ENCODE measurements around the gene POU2F3. TPM values are rescaled to one million over a fixed set of nuclear protein-coding genes. Genes with fewer than 3 reads are reported as not detected.

POU2F3 gene
- total and polyA plus RNA-seq, 2 donors (not counting 1 experiment from before 2014, with no cell fraction given) = not detected

GRCh38 chr11:120198787-120199469 lies 41.0 kb upstream of the POU2F3 start:
- TF ChIP-seq EZH2 (IDR thresholded peaks at IDR 0.05; ENCODE audit: low read length, missing control alignments) (no peak), CTCF (conservative IDR thresholded peaks at IDR 0.05 in 1 of 2, IDR thresholded peaks at IDR 0.05 in 1 of 2; ENCODE audit: low read depth in 1 of 2, low read length in 2 of 2) (no peak)
- no peak for DNase-seq (ENCODE audit: low read depth in 2 of 2)

DNA sequence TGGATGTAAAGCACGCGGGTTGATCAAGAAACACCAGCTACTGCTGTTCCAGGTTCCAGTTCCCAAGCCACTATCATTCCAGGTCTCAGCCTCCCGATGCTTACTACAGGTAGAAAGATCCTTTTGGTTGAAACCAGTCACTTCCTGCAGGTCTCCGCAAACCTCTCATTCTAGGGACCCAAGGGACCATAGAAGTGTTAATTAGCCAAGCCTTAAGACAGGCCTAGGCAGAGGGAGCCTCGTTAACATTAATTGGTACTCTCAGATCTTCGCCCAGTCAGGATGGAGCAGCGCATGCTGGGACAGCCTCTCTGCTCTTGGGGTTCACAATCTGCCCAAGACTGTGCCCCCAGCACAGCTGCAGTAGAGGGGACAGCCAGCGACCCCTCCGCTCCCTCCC lies 40.3 kb upstream of the POU2F3 start:
- peaks cover 15% of the 10 kb centered on the region for H3K27me3 ChIP-seq (ENCODE audit: control insufficient read depth, insufficient read depth, low read length)
- no peak for DNase-seq (ENCODE audit: low read depth in 2 of 2)
- H3K4me1 ChIP-seq (ENCODE audit: control insufficient read depth, extremely low read depth, insufficient read depth, low read length) = no peaks in the 10 kb centered on the region
- no peaks in the 10 kb centered on the region for H3K79me2 ChIP-seq (ENCODE audit: control insufficient read depth, insufficient read depth, low read length)
- no peaks in the 10 kb centered on the region for H3K9me3 ChIP-seq (ENCODE audit: control insufficient read depth, insufficient read depth, low read depth, low read length)
- no peak overlapping the region for H3K27ac ChIP-seq (ENCODE audit: insufficient read depth, low read length)
- H4K20me1 ChIP-seq (ENCODE audit: control insufficient read depth, extremely low read depth, insufficient read depth, low read length) = no peaks in the 10 kb centered on the region
- H3K36me3 ChIP-seq (ENCODE audit: control insufficient read depth, insufficient read depth, low read length) = no peaks in the 10 kb centered on the region
- no peak overlapping the region for H3K4me2 ChIP-seq (ENCODE audit: extremely low read depth, insufficient read depth, low read length)
- H3K4me3 ChIP-seq (replicated peaks in 1 of 4; ENCODE audit: control extremely low read depth in 1 of 4, insufficient read depth in 1 of 4, low read depth in 3 of 4, low read length in 4 of 4) = no peak overlapping the region
- TF ChIP-seq EZH2 (IDR thresholded peaks at IDR 0.05; ENCODE audit: low read length, missing control alignments) = no peak
- no peak for TF ChIP-seq CTCF (conservative IDR thresholded peaks at IDR 0.05 in 1 of 2, IDR thresholded peaks at IDR 0.05 in 1 of 2; ENCODE audit: low read depth in 1 of 2, low read length in 2 of 2)
- no peak overlapping the region for H2AFZ ChIP-seq (ENCODE audit: low read length)
- H3K9ac ChIP-seq (ENCODE audit: insufficient read depth, low read length) = no peak overlapping the region

More at GRCh38 chr11:120198787-120199469, 41.0 kb upstream of the POU2F3 start:
- no peak overlapping the region for H2AFZ ChIP-seq (ENCODE audit: low read length)
- peaks cover 15% of the 10 kb centered on the region for H3K27me3 ChIP-seq (ENCODE audit: control insufficient read depth, insufficient read depth, low read length)
- H3K9me3 ChIP-seq (ENCODE audit: control insufficient read depth, insufficient read depth, low read depth, low read length) = no peaks in the 10 kb centered on the region
- no peak overlapping the region for H3K4me3 ChIP-seq (replicated peaks in 1 of 4; ENCODE audit: control extremely low read depth in 1 of 4, insufficient read depth in 1 of 4, low read depth in 3 of 4, low read length in 4 of 4)
- H4K20me1 ChIP-seq (ENCODE audit: control insufficient read depth, extremely low read depth, insufficient read depth, low read length) = no peaks in the 10 kb centered on the region
- no peaks in the 10 kb centered on the region for H3K79me2 ChIP-seq (ENCODE audit: control insufficient read depth, insufficient read depth, low read length)
- H3K4me2 ChIP-seq (ENCODE audit: extremely low read depth, insufficient read depth, low read length) = no peak overlapping the region
- no peak overlapping the region for H3K9ac ChIP-seq (ENCODE audit: insufficient read depth, low read length)
- no peak overlapping the region for H3K27ac ChIP-seq (ENCODE audit: insufficient read depth, low read length)
- H3K4me1 ChIP-seq (ENCODE audit: control insufficient read depth, extremely low read depth, insufficient read depth, low read length) = no peaks in the 10 kb centered on the region
- H3K36me3 ChIP-seq (ENCODE audit: control insufficient read depth, insufficient read depth, low read length) = no peaks in the 10 kb centered on the region

GRCh38 chr11:120200677-120201076 lies 39.3 kb upstream of the POU2F3 start:
- no peak overlapping the region for H3K9ac ChIP-seq (ENCODE audit: insufficient read depth, low read length)
- no peak overlapping the region for H3K4me3 ChIP-seq (replicated peaks in 1 of 4; ENCODE audit: control extremely low read depth in 1 of 4, insufficient read depth in 1 of 4, low read depth in 3 of 4, low read length in 4 of 4)
- H3K9me3 ChIP-seq (ENCODE audit: control insufficient read depth, insufficient read depth, low read depth, low read length) = no peaks in the 10 kb centered on the region
- no peak overlapping the region for H3K4me2 ChIP-seq (ENCODE audit: extremely low read depth, insufficient read depth, low read length)
- H2AFZ ChIP-seq (ENCODE audit: low read length) = no peak overlapping the region
- H3K27ac ChIP-seq (ENCODE audit: insufficient read depth, low read length) = no peak overlapping the region
- H3K27me3 ChIP-seq (ENCODE audit: control insufficient read depth, insufficient read depth, low read length) = peaks cover 13% of the 10 kb centered on the region
- H4K20me1 ChIP-seq (ENCODE audit: control insufficient read depth, extremely low read depth, insufficient read depth, low read length) = no peaks in the 10 kb centered on the region
- DNase-seq (ENCODE audit: low read depth in 2 of 2) = no peak
- H3K79me2 ChIP-seq (ENCODE audit: control insufficient read depth, insufficient read depth, low read length) = no peaks in the 10 kb centered on the region
- H3K4me1 ChIP-seq (ENCODE audit: control insufficient read depth, extremely low read depth, insufficient read depth, low read length) = peaks cover 3% of the 10 kb centered on the region
- H3K36me3 ChIP-seq (ENCODE audit: control insufficient read depth, insufficient read depth, low read length) = no peaks in the 10 kb centered on the region
- no peak for TF ChIP-seq EZH2 (IDR thresholded peaks at IDR 0.05; ENCODE audit: low read length, missing control alignments)
- no peak for TF ChIP-seq CTCF (conservative IDR thresholded peaks at IDR 0.05 in 1 of 2, IDR thresholded peaks at IDR 0.05 in 1 of 2; ENCODE audit: low read depth in 1 of 2, low read length in 2 of 2)
